GM21360 (cell line): Measurements from ENCODE around the gene LY6G6F.

Experiments used
- ATAC-seq: cut with Tn5 transposase; IDR thresholded peaks from one replicate; pipeline ENCODE4 v1.9.1; 2021; ENCODE audit warnings: mild to moderate bottlenecking, moderate library complexity; ENCODE audit not compliant: unreplicated experiment

The LY6G6F gene

GRCh38 chr6:31676322-31676903 lies 30.3 kb upstream of the LY6G6F start:
- no peak for ATAC-seq

- no peak for ATAC-seq
Observed at GRCh38 chr6:31676904-31677303, 29.8 kb upstream of the LY6G6F start.

- no peak for ATAC-seq
Observed at GRCh38 chr6:31677955-31678354, 28.7 kb upstream of the LY6G6F start.

- ATAC-seq = no peak
Observed at GRCh38 chr6:31680226-31681134, 26.2 kb upstream of the LY6G6F start, which contains the start of gene LY6G5C. LY6G5C (minus strand) TSS chr6:31681067; CDS start chr6:31680373, 694 bp downstream.

GRCh38 chr6:31681135-31681671 lies 25.5 kb upstream of the LY6G6F start:
- ATAC-seq = no peak

GRCh38 chr6:31683591-31683990 lies 23.1 kb upstream of the LY6G6F start:
- ATAC-seq = no peak

- no peak for ATAC-seq
Observed at GRCh38 chr6:31686483-31686882, 20.2 kb upstream of the LY6G6F start.

- no peak for ATAC-seq
Observed at GRCh38 chr6:31687321-31687720, 19.3 kb upstream of the LY6G6F start.

- ATAC-seq = no peak
Observed at GRCh38 chr6:31687860-31688693, 18.6 kb upstream of the LY6G6F start.

- no peak for ATAC-seq
Observed at GRCh38 chr6:31689249-31690110, 17.2 kb upstream of the LY6G6F start.

GRCh38 chr6:31690231-31691077 lies 16.2 kb upstream of the LY6G6F start:
- no peak for ATAC-seq

- ATAC-seq = no peak
Observed at GRCh38 chr6:31691078-31691463, 15.6 kb upstream of the LY6G6F start.

GRCh38 chr6:31691564-31692108 lies 15.0 kb upstream of the LY6G6F start:
- no peak for ATAC-seq

- no peak for ATAC-seq
Observed at GRCh38 chr6:31692353-31692752, 14.3 kb upstream of the LY6G6F start.

- ATAC-seq = no peak
Observed at GRCh38 chr6:31692886-31693285, 13.8 kb upstream of the LY6G6F start.

GRCh38 chr6:31693535-31693934 lies 13.1 kb upstream of the LY6G6F start:
- no peak for ATAC-seq

GRCh38 chr6:31697555-31697954 lies 9.1 kb upstream of the LY6G6F start:
- no peak for ATAC-seq

GRCh38 chr6:31700740-31701401 lies 5.8 kb upstream of the LY6G6F start:
- ATAC-seq = no peak
